Brain microvascular endothelial cell (primary cell): ENCODE results near the gene UHRF2.

Experiments
- DNase-seq: peaks from one replicate; pipeline ENCODE4 v3.0.0-alpha.2; 2020
- H3K27ac ChIP-seq: fragments of 250-450 bp; sonication (Bioruptor Pico); 2 replicates; pipeline ENCODE4 v1.5.1; 2020; ENCODE audit warnings: mild to moderate bottlenecking, moderate library complexity
- H3K27me3 ChIP-seq: fragments of 250-450 bp; sonication (Bioruptor Pico); replicated peaks from 2 replicates; pipeline ENCODE4 v1.5.1; 2020; ENCODE audit warnings: mild to moderate bottlenecking
- H3K36me3 ChIP-seq: fragments of 250-450 bp; sonication (Bioruptor Pico); replicated peaks from 2 replicates; pipeline ENCODE4 v1.5.1; 2020; ENCODE audit warnings: mild to moderate bottlenecking
- H3K4me3 ChIP-seq: 2 replicates; pipeline ENCODE4 v1.5.1; 2011; ENCODE audit warnings: low read depth, mild to moderate bottlenecking, control low read depth, low read length, moderate library complexity
- in situ Hi-C: cut with HindIII; loops from 2 replicates; pipeline ENCODE4 v1.10.0; 2017; ENCODE audit warnings: low sequenced_read_pairs, low pct_ligation_motif_present
- TF ChIP-seq, protein P1 (sequence below): IDR thresholded peaks from 2 replicates; pipeline ENCODE4 v1.5.1; 2011; ENCODE audit warnings: low read depth, mild to moderate bottlenecking, moderate library complexity, low read length, control low read depth, inconsistent platforms; ENCODE audit errors: missing control alignments

The UHRF2 gene

DNA sequence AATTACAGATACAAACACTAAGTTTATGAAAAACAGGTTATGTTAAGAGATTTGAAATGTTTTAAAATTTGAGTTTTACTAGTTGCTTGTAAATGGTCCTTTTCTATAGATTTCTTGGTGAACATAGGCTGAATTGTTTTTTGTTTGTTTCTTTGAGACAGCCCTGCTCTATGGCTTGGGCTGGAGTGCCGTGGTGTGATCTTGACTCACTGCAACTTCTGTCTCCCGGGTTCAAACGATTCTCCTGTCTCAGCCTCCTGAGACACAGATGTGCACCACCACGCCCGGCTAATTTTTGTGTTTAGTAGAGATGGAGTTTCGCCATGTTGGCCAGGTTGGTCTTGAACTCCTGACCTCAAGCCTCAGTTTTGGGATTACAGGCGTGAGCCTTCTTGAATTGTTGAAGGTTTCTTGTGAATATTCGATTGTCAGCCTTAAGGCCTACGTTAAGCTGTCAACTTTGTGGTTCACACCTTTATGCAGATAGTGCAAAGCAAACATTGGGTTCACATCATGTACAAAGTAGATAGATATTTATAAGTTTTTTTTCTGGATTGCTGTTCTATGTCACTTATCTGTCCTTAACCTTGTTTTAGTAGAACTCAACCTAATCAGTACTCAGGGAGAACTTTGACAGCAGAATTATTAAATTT, 26.2 kb downstream of the UHRF2 start:
- TF ChIP-seq, protein P1, sequence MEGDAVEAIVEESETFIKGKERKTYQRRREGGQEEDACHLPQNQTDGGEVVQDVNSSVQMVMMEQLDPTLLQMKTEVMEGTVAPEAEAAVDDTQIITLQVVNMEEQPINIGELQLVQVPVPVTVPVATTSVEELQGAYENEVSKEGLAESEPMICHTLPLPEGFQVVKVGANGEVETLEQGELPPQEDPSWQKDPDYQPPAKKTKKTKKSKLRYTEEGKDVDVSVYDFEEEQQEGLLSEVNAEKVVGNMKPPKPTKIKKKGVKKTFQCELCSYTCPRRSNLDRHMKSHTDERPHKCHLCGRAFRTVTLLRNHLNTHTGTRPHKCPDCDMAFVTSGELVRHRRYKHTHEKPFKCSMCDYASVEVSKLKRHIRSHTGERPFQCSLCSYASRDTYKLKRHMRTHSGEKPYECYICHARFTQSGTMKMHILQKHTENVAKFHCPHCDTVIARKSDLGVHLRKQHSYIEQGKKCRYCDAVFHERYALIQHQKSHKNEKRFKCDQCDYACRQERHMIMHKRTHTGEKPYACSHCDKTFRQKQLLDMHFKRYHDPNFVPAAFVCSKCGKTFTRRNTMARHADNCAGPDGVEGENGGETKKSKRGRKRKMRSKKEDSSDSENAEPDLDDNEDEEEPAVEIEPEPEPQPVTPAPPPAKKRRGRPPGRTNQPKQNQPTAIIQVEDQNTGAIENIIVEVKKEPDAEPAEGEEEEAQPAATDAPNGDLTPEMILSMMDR: no peak
- DNase-seq: no peak
- no peak overlapping the region for H3K27ac ChIP-seq
- H3K4me3 ChIP-seq: no peak overlapping the region
- peaks cover 2% of the 10 kb centered on the region for H3K36me3 ChIP-seq
- H3K27me3 ChIP-seq: no peaks in the 10 kb centered on the region
- in situ Hi-C loops: no loop called here

DNA sequence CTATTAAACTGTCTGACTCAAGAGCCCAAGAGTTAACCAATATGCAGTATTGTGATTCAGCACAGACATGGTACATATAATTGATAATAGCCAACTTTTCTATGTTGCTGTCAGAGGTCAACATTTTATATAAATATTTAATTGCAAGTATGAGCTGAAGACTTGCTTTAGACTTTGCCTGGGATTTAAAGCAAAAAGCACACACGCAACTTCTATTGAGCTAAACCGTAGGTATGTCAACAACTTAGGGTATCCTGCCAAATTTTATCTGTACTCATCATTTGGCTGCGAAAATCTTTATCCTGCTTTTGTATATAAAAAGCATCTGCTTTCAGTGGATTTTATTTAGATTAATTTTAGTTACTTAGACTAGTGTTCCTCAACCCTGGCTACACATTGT, 27.4 kb downstream of the UHRF2 start:
- Histone ChIP-seq H3K27me3 (no peaks in the 10 kb centered on the region), H3K36me3 (peaks cover 2% of the 10 kb centered on the region), H3K4me3 (no peak overlapping the region), H3K27ac (no peak overlapping the region)
- TF ChIP-seq, protein P1: no peak
- DNase-seq: no peak
- in situ Hi-C loops: no loop called here

DNA sequence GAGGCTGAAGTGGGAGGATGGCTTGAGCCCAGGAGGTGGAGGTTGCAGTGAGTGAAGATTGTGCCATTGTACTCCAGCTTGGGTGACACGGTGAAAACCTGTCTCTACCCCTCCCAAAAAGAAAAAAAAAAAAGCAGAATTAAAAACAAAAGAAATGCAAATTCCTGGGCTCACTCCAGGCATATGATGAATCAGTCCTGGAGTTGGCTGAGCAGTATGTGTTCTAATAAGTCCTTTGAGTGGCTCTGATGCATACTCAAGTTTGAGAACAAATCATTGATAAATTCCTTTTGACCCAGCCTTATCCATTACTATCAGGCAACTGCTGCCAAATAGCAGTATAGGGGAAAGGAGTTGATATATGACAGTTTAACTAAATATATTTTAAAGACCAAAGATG, 28.3 kb downstream of the UHRF2 start:
- H3K36me3 ChIP-seq: peaks cover 2% of the 10 kb centered on the region
- no peak overlapping the region for H3K27ac ChIP-seq
- TF ChIP-seq, protein P1: no peak
- H3K4me3 ChIP-seq: no peak overlapping the region
- no peak for DNase-seq
- H3K27me3 ChIP-seq: no peaks in the 10 kb centered on the region
- in situ Hi-C loops: no loop called here

DNA sequence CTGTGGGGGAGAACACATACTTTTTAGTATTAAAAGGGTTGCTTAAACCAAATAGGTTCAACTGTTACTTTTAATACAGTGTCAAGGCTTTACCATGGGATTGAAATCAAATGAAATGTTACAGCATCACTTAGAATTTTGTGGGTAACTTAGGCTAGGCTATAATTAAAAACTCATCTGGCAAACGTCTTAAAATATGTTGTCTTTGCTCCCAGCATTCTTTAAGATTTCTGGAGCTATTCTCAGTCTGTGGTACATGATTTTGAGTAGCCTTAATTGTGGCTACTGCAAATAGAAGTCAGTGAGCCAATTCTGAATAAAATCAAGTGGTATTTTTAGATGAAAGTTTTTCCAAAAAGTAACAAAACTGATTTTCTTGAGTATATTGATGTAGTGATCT, 30.7 kb downstream of the UHRF2 start:
- no peak for DNase-seq
- Histone ChIP-seq H3K4me3 (no peak overlapping the region), H3K36me3 (no peaks in the 10 kb centered on the region), H3K27me3 (no peaks in the 10 kb centered on the region), H3K27ac (no peak overlapping the region)
- TF ChIP-seq, protein P1: no peak
- in situ Hi-C loops: no loop called here

DNA sequence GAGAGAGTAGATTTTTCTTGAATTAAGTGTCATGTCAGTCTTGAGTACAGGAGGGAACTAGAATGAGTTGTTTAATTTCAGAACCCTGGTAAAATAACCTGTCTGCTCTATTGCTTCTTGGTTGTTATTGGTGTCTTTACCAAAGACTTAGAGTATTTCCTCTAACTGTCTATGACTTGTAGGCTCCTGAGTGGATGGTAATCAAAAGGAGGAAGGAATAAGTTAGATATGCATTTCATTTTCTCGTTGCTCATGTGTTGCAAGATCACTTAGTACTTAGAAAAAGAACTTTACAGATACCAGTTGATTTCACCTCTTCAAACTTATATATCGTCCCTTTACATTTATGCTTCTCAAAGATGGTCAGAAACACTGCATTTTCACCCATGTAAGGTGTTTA, 31.1 kb downstream of the UHRF2 start:
- TF ChIP-seq, protein P1: no peak
- no peaks in the 10 kb centered on the region for H3K36me3 ChIP-seq
- H3K4me3 ChIP-seq: no peak overlapping the region
- no peak overlapping the region for H3K27ac ChIP-seq
- no peak for DNase-seq
- no peaks in the 10 kb centered on the region for H3K27me3 ChIP-seq
- in situ Hi-C loops: no loop called here

DNA sequence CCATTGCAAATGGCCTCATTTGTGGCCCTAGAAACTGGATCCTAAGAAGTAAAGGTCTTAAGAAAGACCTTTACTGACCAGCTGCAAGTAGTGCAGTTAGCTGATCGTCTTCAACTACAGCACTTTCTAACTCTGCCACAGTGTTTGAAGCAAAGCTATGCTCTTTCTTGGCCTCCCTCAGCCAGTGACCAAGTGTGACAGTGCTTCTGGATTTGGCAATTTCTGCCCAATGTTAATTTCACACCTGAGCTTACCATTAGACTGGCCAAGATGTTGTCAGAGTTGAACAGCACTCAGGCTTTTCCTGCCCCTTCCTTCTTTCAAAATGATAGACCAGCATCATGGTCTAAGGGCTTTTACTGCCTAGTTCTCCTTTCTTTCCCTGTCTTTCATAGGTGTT, 36.1 kb downstream of the UHRF2 start:
- no peak for DNase-seq
- Histone ChIP-seq H3K27ac (no peak overlapping the region), H3K36me3 (no peaks in the 10 kb centered on the region), H3K4me3 (no peak overlapping the region), H3K27me3 (no peaks in the 10 kb centered on the region)
- in situ Hi-C loops: no loop called here
- TF ChIP-seq, protein P1: no peak
